Retinal pigment epithelial cell (primary cell): ENCODE data around the gene AGTPBP1.
"Not testable (repeated sequence)": the region's sequence is repeated elsewhere in the genome, so short reads cannot be mapped to it uniquely, and the experiment has no call there.

Experiments
- DNase-seq: peaks from one replicate; pipeline ENCODE4 v3.0.0-alpha.2; 2010; ENCODE audit warnings: low read depth
- H3K4me3 ChIP-seq: 2 replicates; pipeline ENCODE4 v1.5.1; 2011; ENCODE audit warnings: mild to moderate bottlenecking, low read length, control low read depth, moderate library complexity
- CTCF ChIP-seq: conservative IDR thresholded peaks from 2 replicates; pipeline ENCODE4 v1.5.1; 2011; ENCODE audit warnings: low read depth, low read length, control low read depth, inconsistent platforms

The AGTPBP1 gene

GRCh38 chr9:85730916-85731630, 10.7 kb downstream of the AGTPBP1 start:
- DNase-seq: no peak
- no peak for TF ChIP-seq CTCF
- H3K4me3 ChIP-seq: no peak overlapping the region

GRCh38 chr9:85729882-85730281, 11.9 kb downstream of the AGTPBP1 start:
- H3K4me3 ChIP-seq: no peak overlapping the region
- DNase-seq: no peak
- no peak for TF ChIP-seq CTCF

GRCh38 chr9:85727500-85727899, 14.3 kb downstream of the AGTPBP1 start:
- TF ChIP-seq CTCF: no peak
- no peak overlapping the region for H3K4me3 ChIP-seq
- DNase-seq: no peak

GRCh38 chr9:85726737-85727136, 15.0 kb downstream of the AGTPBP1 start:
- TF ChIP-seq CTCF: no peak
- no peak for DNase-seq
- H3K4me3 ChIP-seq: no peak overlapping the region

- no peak overlapping the region for H3K4me3 ChIP-seq
- no peak for DNase-seq
- no peak for TF ChIP-seq CTCF
These were observed 18.5 kb downstream of the AGTPBP1 start for GRCh38 chr9:85723215-85723614.

- not testable (repeated sequence) for DNase-seq
These were observed 22.3 kb downstream of the AGTPBP1 start for GRCh38 chr9:85719411-85719810.

GRCh38 chr9:85717818-85718217, 23.9 kb downstream of the AGTPBP1 start:
- not testable (repeated sequence) for DNase-seq, H3K4me3 ChIP-seq

More at GRCh38 chr9:85719411-85719810, 22.3 kb downstream of the AGTPBP1 start:
- not testable (repeated sequence) for H3K4me3 ChIP-seq

- H3K4me3 ChIP-seq: no peak overlapping the region
- no peak for DNase-seq
- no peak for TF ChIP-seq CTCF
These were observed 24.5 kb downstream of the AGTPBP1 start for GRCh38 chr9:85717220-85717619.
